A673 (cell line): ENCODE results near the gene KRT15.

Experiments
- CTCF ChIP-seq: fragments of 300-800, 200-600 bp; sonication (generic); conservative IDR thresholded peaks from 2 replicates; pipeline ENCODE4 v1.5.1; 2017; ENCODE audit warnings: low read depth, mild to moderate bottlenecking, antibody characterized with exemption, low read length, moderate library complexity, mixed read lengths
- EZH2 ChIP-seq: fragments of 200-600 bp; sonication (generic); IDR thresholded peaks from 2 replicates; pipeline ENCODE4 v1.6.1; 2017; ENCODE audit warnings: borderline replicate concordance, low read depth, mild to moderate bottlenecking, mixed read lengths, antibody characterized with exemption, low read length; ENCODE audit not compliant: poor library complexity, severe bottlenecking

GRCh38 chr17:41547921-41548843 lies 29.5 kb upstream of the KRT15 start:
- TF ChIP-seq EZH2, result no peak
- TF ChIP-seq CTCF, result no peak
